Keratinocyte (primary cell): ENCODE measurements around the gene GKN2. TPM values are rescaled to one million over a fixed set of nuclear protein-coding genes. Genes with fewer than 3 reads are reported as not detected.

ENCODE experiments used
- DNase-seq: peaks from one replicate; pipeline ENCODE4 v3.0.0-alpha.2; 2011; ENCODE audit warnings: low read depth, missing footprints, low spot score
- FAIRE-seq: peaks from 2 replicates; lab custom pipeline; 2011; peaks lifted over from hg19 to GRCh38; lab: Jason Lieb, UNC
- H2AFZ ChIP-seq: 2 replicates; pipeline ENCODE4 v1.6.0; 2012; ENCODE audit warnings: low read length, control low read depth, inconsistent platforms; ENCODE audit not compliant: control insufficient read depth
- H3K27ac ChIP-seq: 2 replicates; pipeline ENCODE4 v1.5.1; 2011; ENCODE audit warnings: low read length; ENCODE audit not compliant: control insufficient read depth, insufficient read depth
- H3K27me3 ChIP-seq: 3 replicates; pipeline ENCODE4 v1.6.0; 2011; ENCODE audit warnings: low read length; ENCODE audit not compliant: control insufficient read depth, insufficient read depth; ENCODE audit errors: extremely low read depth
- H3K36me3 ChIP-seq, 2 experiments: 2 replicates in 1 of 2; 3 replicates in 1 of 2; pipeline ENCODE4 v1.5.1; 2011; ENCODE audit warnings: low read length in 2 of 2, mild to moderate bottlenecking in 1 of 2; ENCODE audit not compliant: control insufficient read depth in 2 of 2, insufficient read depth in 2 of 2; ENCODE audit errors: extremely low read depth in 1 of 2
- H3K4me1 ChIP-seq: 3 replicates; pipeline ENCODE4 v1.5.1; 2011; ENCODE audit warnings: low read length; ENCODE audit not compliant: control insufficient read depth, insufficient read depth; ENCODE audit errors: extremely low read depth
- H3K4me2 ChIP-seq: 3 replicates; pipeline ENCODE4 v1.6.0; 2011; ENCODE audit warnings: low read depth, low read length; ENCODE audit not compliant: control insufficient read depth, insufficient read depth; ENCODE audit errors: extremely low read depth
- H3K4me3 ChIP-seq, 3 experiments: fragments of 200-600 bp in 1 of 3; sonication (generic) in 1 of 3; 2 replicates in 2 of 3; 3 replicates in 1 of 3; pipeline ENCODE4 v1.5.1; 2011 to 2016; ENCODE audit warnings: low read length in 3 of 3, mild to moderate bottlenecking in 3 of 3, control low read depth in 2 of 3, inconsistent platforms in 1 of 3, low read depth in 1 of 3, mixed read lengths in 1 of 3, mixed run types in 1 of 3, moderate library complexity in 1 of 3; ENCODE audit not compliant: control insufficient read depth in 2 of 3, insufficient read depth in 2 of 3; ENCODE audit errors: extremely low read depth in 1 of 3
- H3K79me2 ChIP-seq: 2 replicates; pipeline ENCODE4 v1.6.0; 2012; ENCODE audit warnings: low read length; ENCODE audit not compliant: control insufficient read depth, insufficient read depth
- H3K9ac ChIP-seq: 3 replicates; pipeline ENCODE4 v1.6.0; 2011; ENCODE audit warnings: low read length; ENCODE audit not compliant: control insufficient read depth, insufficient read depth; ENCODE audit errors: extremely low read depth
- H3K9me1 ChIP-seq: 3 replicates; pipeline ENCODE4 v1.6.0; 2011; ENCODE audit warnings: low read length; ENCODE audit not compliant: control insufficient read depth, insufficient read depth; ENCODE audit errors: extremely low read depth
- H3K9me3 ChIP-seq: 2 replicates; pipeline ENCODE4 v1.5.1; 2012; ENCODE audit warnings: low read depth, low read length; ENCODE audit not compliant: control insufficient read depth
- H4K20me1 ChIP-seq: 3 replicates; pipeline ENCODE4 v1.6.0; 2011; ENCODE audit warnings: low read length; ENCODE audit not compliant: control insufficient read depth, insufficient read depth; ENCODE audit errors: extremely low read depth
- CTCF ChIP-seq, 3 experiments: IDR thresholded peaks in 1 of 3; conservative IDR thresholded peaks in 1 of 3; optimal IDR thresholded peaks in 1 of 3; 2 replicates in 2 of 3; 3 replicates in 1 of 3; pipeline versions ENCODE3 to v1.5.1; 2011; ENCODE audit warnings: low read length in 3 of 3, mild to moderate bottlenecking in 3 of 3, moderate library complexity in 2 of 3, control low read depth in 1 of 3, inconsistent platforms in 1 of 3; ENCODE audit not compliant: insufficient read depth in 2 of 3; ENCODE audit errors: extremely low read depth in 1 of 3
- EZH2 ChIP-seq: IDR thresholded peaks from one replicate; pipeline ENCODE4 v1.6.1; 2012; ENCODE audit warnings: inconsistent platforms, mild to moderate bottlenecking, low read length, moderate library complexity
- dilution Hi-C: fragments of 300-500 bp; cut with MboI; formaldehyde crosslinking; loops from one replicate; pipeline ENCODE4 v1.7.0; 2020; ENCODE audit warnings: low sequenced_read_pairs; ENCODE audit not compliant: extremely low pct_ligation_motif_present
- polyA plus RNA-seq, 5 experiments: library from polyadenylated mRNA; depleted of rRNA in 3 of 5; stranded (reverse) in 3 of 5; stranded (forward) in 1 of 5; unstranded in 1 of 5; fragments of >200 nt; gene quantifications; 1 replicate in 1 of 5; 2 replicates in 3 of 5; 3 replicates in 1 of 5; pipeline versions ENCODE4 v1.2.1 to v1.2.3, GENCODE V29; 2011 to 2012; ENCODE audit warnings: missing spikeins in 2 of 5, low read depth in 1 of 5, low replicate concordance in 1 of 5

Gene GKN2
- polyA plus RNA-seq, 1 donor (not counting 4 experiments of a cell fraction or from before 2014, with no cell fraction given): 0.08 TPM

- H3K4me1 ChIP-seq: no peaks in the 10 kb centered on the region
- H3K9ac ChIP-seq: no peak overlapping the region
- H2AFZ ChIP-seq: no peak overlapping the region
- H3K27me3 ChIP-seq: peaks cover 4% of the 10 kb centered on the region
- H3K9me3 ChIP-seq: no peaks in the 10 kb centered on the region
- DNase-seq (no peak), FAIRE-seq (no peak)
- no peak overlapping the region for H3K27ac ChIP-seq
- TF ChIP-seq CTCF (optimal IDR thresholded peaks at IDR 0.05 in 1 of 3, IDR thresholded peaks at IDR 0.05 in 1 of 3, conservative IDR thresholded peaks at IDR 0.05 in 1 of 3; ENCODE audit: extremely low read depth in 1 of 3, insufficient read depth in 2 of 3, low read length in 3 of 3) (no peak), EZH2 (no peak)
- H4K20me1 ChIP-seq: no peaks in the 10 kb centered on the region
- H3K9me1 ChIP-seq: no peaks in the 10 kb centered on the region
- no peaks in the 10 kb centered on the region for H3K79me2 ChIP-seq
- dilution Hi-C loops: no loop called here
- H3K4me3 ChIP-seq: no peak overlapping the region
- H3K36me3 ChIP-seq: no peaks in the 10 kb centered on the region
- H3K4me2 ChIP-seq: no peak overlapping the region
Measured at GRCh38 chr2:68997401-68997800, 44.7 kb upstream of the GKN2 start.

- H4K20me1 ChIP-seq: no peaks in the 10 kb centered on the region
- no peaks in the 10 kb centered on the region for H3K9me1 ChIP-seq
- no peak overlapping the region for H3K27ac ChIP-seq
- no peak for DNase-seq
- no peak overlapping the region for H3K4me2 ChIP-seq
- no peak for FAIRE-seq
- dilution Hi-C loops: no loop called here
- H3K79me2 ChIP-seq: no peaks in the 10 kb centered on the region
- H3K27me3 ChIP-seq: peaks cover 4% of the 10 kb centered on the region
- TF ChIP-seq EZH2 (no peak), CTCF (optimal IDR thresholded peaks at IDR 0.05 in 1 of 3, IDR thresholded peaks at IDR 0.05 in 1 of 3, conservative IDR thresholded peaks at IDR 0.05 in 1 of 3; ENCODE audit: extremely low read depth in 1 of 3, insufficient read depth in 2 of 3, low read length in 3 of 3) (no peak)
- no peak overlapping the region for H3K4me3 ChIP-seq
- H2AFZ ChIP-seq: no peak overlapping the region
- no peaks in the 10 kb centered on the region for H3K9me3 ChIP-seq
- no peaks in the 10 kb centered on the region for H3K36me3 ChIP-seq
- no peak overlapping the region for H3K9ac ChIP-seq
- no peaks in the 10 kb centered on the region for H3K4me1 ChIP-seq
Measured at GRCh38 chr2:68995916-68996315, 43.2 kb upstream of the GKN2 start.
